K562 (cell line): ENCODE measurements around the gene SIRT7. TPM values are rescaled to one million over a fixed set of nuclear protein-coding genes. Genes with fewer than 3 reads are reported as not detected.

ENCODE experiments used
- ATF6 ChIP-seq: sonication (generic); formaldehyde crosslinking; IDR thresholded peaks from 2 replicates; pipeline ENCODE4 v1.4.0; 2020; ENCODE audit warnings: mild to moderate bottlenecking, missing genetic modification reagents
- DLX4 ChIP-seq: fragments of 250-450 bp; sonication (Bioruptor Pico); IDR thresholded peaks from 2 replicates; pipeline ENCODE4 v1.6.1; 2021; ENCODE audit warnings: mild to moderate bottlenecking
- E2F8 ChIP-seq: fragments of 450-650 bp; IDR thresholded peaks from 2 replicates; pipeline ENCODE4 v1.7.1; 2018; ENCODE audit warnings: mild to moderate bottlenecking, low read depth; ENCODE audit not compliant: partially characterized antibody
- HINFP ChIP-seq: fragments of 450-650 bp; conservative IDR thresholded peaks from 2 replicates; pipeline ENCODE4 v1.6.1; 2016; ENCODE audit warnings: missing genetic modification characterization, low read depth, mild to moderate bottlenecking, control low read depth, missing compliant biosample characterization
- IRF2 ChIP-seq: sonication (generic); formaldehyde crosslinking; IDR thresholded peaks from 2 replicates; pipeline ENCODE4 v1.8.1; 2022; ENCODE audit warnings: mild to moderate bottlenecking, missing genetic modification reagents
- KDM2B ChIP-seq: fragments of 250-450 bp; sonication (Bioruptor Pico); IDR thresholded peaks from 2 replicates; pipeline ENCODE4 v1.8.0; 2021; ENCODE audit warnings: mild to moderate bottlenecking, moderate library complexity
- NR1H2 ChIP-seq: sonication (generic); formaldehyde crosslinking; IDR thresholded peaks from 2 replicates; pipeline ENCODE4 v1.4.0; 2020; ENCODE audit warnings: mild to moderate bottlenecking, missing genetic modification reagents
- PCBP2 ChIP-seq: fragments of 200-400 bp; formaldehyde crosslinking; IDR thresholded peaks from 2 replicates; pipeline ENCODE4 v1.6.1; 2018; ENCODE audit warnings: low read length, low read depth, mild to moderate bottlenecking, moderate library complexity; ENCODE audit not compliant: poor library complexity, severe bottlenecking
- SMAD3 ChIP-seq: fragments of 450-650 bp; formaldehyde crosslinking; conservative IDR thresholded peaks from 2 replicates; pipeline ENCODE4 v1.4.0; 2020; ENCODE audit warnings: mild to moderate bottlenecking
- SNIP1 ChIP-seq: fragments of 450-650 bp; IDR thresholded peaks from 2 replicates; pipeline ENCODE4 v1.7.1; 2017; ENCODE audit warnings: low read depth, mild to moderate bottlenecking
- TCF7L2 ChIP-seq: fragments of 150-350 bp; IDR thresholded peaks from 2 replicates; pipeline ENCODE4 v1.6.1; 2016; ENCODE audit warnings: low read depth, mild to moderate bottlenecking, low read length, moderate library complexity
- ZNF184 ChIP-seq: sonication (generic); formaldehyde crosslinking; IDR thresholded peaks from 2 replicates; pipeline ENCODE4 v1.5.0; 2020; ENCODE audit warnings: missing genetic modification reagents
- ZNF316 ChIP-seq: fragments of 450-650 bp; IDR thresholded peaks from 2 replicates; pipeline ENCODE4 v1.6.1; 2016
- ZNF395 ChIP-seq: fragments of 200-800 bp; sonication (Bioruptor generic); IDR thresholded peaks from 2 replicates; pipeline ENCODE4 v1.6.1; 2017; ENCODE audit warnings: missing genetic modification characterization, missing compliant biosample characterization
- ZNF639 ChIP-seq, 2 experiments: fragments of 200-800 bp in 1 of 2; sonication (Bioruptor generic) in 1 of 2; sonication (generic) in 1 of 2; formaldehyde crosslinking in 1 of 2; IDR thresholded peaks in 1 of 2; conservative IDR thresholded peaks in 1 of 2; 2 replicates each; pipeline versions ENCODE4 v1.5.0 to v1.6.1; 2016 to 2020; ENCODE audit warnings: missing compliant biosample characterization in 1 of 2, missing genetic modification characterization in 1 of 2, missing genetic modification reagents in 1 of 2
- ZNF668 ChIP-seq: fragments of 250-450 bp; sonication (Bioruptor Pico); IDR thresholded peaks from 2 replicates; pipeline ENCODE4 v1.8.0; 2022; ENCODE audit warnings: mild to moderate bottlenecking, inconsistent platforms
- ZNF699 ChIP-seq: fragments of 250-450 bp; sonication (Bioruptor Pico); IDR thresholded peaks from 2 replicates; pipeline ENCODE4 v1.8.0; 2021; ENCODE audit warnings: mild to moderate bottlenecking, moderate library complexity; ENCODE audit not compliant: insufficient replicate concordance
- polyA plus RNA-seq, 8 experiments: library from polyadenylated mRNA; depleted of rRNA in 4 of 8; stranded (reverse) in 5 of 8; unstranded in 3 of 8; fragments of >200 nt; fragmentation: Nextera tagmentation in 2 of 8; fragmentation: Illumina TruSeq in 1 of 8; extraction: Ambion mirVana in 2 of 8; extraction: Trizol in 1 of 8; gene quantifications; 2 replicates each; pipeline versions ENCODE4 v1.2.1 to v1.2.3, GENCODE V29; 2011 to 2014; ENCODE audit warnings: inconsistent platforms in 1 of 8, missing spikeins in 1 of 8
- total RNA-seq, 7 experiments: library from RNA; depleted of rRNA in 6 of 7; stranded (reverse); fragments of >200 nt in 6 of 7; fragmentation: Illumina TruSeq in 2 of 7; extraction: Trizol in 2 of 7; gene quantifications; 2 replicates each; pipeline versions ENCODE4 v1.2.1 to v1.2.3, GENCODE V29; 2011 to 2021; ENCODE audit warnings: low replicate concordance in 1 of 7

The SIRT7 gene
- total and polyA plus RNA-seq, 9 of the 15 experiments (the other 6 are each of a cell fraction or from before 2014, with no cell fraction given), result 1.6 to 54.8 (median 20.3) TPM

- TF ChIP-seq ZNF639 (CRISPR knock-in tag; conservative IDR thresholded peaks at IDR 0.05 in 1 of 2, IDR thresholded peaks at IDR 0.05 in 1 of 2) (no peak), ZNF316 (no peak), ZNF395 (CRISPR knock-in tag) (no peak), ZNF699 (CRISPR knock-in tag) (no peak), ATF6 (CRISPR knock-in tag) (no peak), TCF7L2 (no peak), PCBP2 (no peak), ZNF668 (CRISPR knock-in tag) (no peak), E2F8 (no peak), DLX4 (CRISPR knock-in tag) (no peak), IRF2 (CRISPR knock-in tag) (no peak), SNIP1 (no peak), HINFP (tag) (no peak), KDM2B (CRISPR knock-in tag) (no peak), ZNF184 (CRISPR knock-in tag) (no peak), SMAD3 (no peak), NR1H2 (CRISPR knock-in tag) (no peak)
Observed at GRCh38 chr17:81917565-81918332, at the start of gene SIRT7 (continued).
